HG02870 (cell line): Measurements from ENCODE around the gene DAAM1.

ENCODE experiments used
- ATAC-seq: cut with Tn5 transposase; IDR thresholded peaks from one replicate; pipeline ENCODE4 v1.9.1; 2021; ENCODE audit warnings: mild to moderate bottlenecking, moderate library complexity; ENCODE audit not compliant: unreplicated experiment

Gene DAAM1

DNA sequence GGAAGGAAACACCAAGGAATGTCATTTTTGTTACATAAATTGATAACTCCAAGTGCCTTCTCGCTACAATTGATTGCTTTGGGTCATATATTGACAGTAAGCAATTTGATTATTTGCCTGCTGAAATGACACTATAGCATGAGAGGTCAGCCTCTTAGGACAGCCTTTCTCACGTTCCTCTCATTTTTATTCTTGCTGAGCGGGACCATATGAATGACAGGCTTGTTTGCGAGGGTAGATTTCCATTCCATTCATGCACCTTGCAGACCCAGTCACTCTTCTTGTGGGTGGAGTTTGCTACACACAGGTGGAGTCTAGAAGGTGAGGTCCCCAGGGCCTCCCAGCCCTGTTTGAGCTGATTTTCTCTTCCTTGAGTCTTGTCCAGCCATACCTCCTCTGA, 27.3 kb downstream of the DAAM1 start:
- no peak for ATAC-seq

DNA sequence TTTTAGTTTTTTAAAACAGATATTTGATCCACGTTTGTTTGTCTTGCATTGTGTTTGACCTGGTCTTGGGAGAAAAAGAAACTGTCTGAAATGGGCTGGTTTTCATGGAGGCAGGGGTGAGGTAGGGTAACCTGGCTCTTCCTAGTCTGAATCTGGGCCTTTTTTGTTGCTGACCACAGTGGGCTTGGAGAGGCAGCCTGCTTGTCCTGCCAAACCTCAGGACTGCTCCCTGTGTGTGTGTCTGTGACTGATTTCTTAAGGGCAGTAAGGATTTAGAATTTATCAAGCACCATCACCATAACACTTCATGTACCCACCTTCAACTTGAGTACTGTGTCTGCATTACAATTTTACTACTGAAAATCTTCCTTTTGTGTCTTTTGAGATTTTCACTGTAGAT, 28.5 kb downstream of the DAAM1 start:
- ATAC-seq, result no peak

DNA sequence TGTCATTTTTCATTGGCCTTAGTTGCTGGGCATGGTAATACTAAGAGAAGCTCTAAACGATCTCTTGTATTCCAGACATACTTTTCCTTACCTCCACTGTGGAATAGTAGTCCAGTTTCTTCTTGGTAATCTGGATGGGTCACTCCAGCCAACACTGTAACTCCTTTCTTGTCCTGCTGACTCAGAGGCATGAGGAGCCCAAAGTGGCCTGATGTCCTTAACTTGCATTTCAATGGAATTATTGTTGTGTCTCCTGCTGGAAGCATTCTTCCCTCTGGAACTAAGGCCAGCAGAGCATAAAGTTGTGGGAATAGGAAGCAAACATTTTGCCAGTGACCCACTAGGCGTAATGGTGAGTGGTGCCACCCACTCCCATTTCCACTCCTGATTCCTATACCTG, 33.1 kb downstream of the DAAM1 start:
- no peak for ATAC-seq

DNA sequence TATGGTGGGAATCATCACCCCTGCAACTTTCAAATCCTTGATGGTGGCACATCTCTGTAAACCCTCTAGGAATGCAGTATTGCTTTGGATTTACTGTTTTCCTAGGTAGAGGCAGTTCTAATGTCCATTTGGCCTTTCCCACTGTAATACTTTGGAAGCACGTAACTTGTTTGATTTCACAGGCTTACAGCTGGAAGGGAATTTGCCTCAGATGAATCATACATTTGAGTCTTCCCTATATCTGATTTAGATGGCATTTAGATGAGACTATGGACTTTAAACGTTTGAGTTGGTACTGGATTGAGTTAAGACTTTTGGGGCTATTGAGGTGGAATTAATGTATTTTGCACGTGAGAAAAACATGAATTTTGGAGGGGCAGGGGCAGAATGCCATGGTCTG, 35.9 kb downstream of the DAAM1 start:
- no peak for ATAC-seq

- ATAC-seq, result no peak
Measured at GRCh38 chr14:59225281-59225680, 36.8 kb downstream of the DAAM1 start.

GRCh38 chr14:59228421-59228820, 40.0 kb downstream of the DAAM1 start:
- ATAC-seq, result no peak

DNA sequence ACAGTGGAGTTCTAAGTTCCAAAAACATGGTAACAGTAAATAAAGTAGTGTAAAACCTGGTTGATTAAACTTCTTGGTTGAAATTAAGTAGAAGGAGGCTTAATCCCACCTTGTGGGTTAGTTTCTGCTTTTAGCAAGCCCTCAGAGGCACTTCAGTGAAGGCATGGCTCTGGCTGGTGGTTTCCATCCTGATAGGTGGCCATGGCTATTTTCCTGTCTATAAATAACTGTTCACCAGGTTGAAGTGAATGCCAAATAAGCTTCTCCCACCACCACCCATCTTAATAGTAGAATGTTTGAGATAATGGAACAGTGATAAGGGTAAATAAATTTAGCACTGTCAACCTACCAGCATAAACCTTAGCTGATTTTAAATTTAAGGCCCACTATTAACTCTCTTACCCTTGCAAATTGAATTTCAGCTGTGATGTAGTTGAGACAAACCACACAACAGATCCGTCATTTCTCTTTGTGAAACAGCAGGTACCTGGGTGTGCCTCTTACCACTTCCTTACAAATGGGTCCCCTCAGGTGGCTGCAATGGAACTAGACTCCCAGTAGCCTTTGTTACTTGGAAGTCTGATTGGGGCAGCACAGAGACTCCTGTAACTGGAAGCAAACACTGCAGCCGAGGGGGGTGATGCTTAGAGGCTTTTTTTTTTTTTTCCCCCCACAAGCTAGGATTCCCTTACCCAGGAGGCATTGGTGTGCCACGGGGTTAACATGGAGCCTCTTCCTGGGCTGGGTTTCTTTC, 41.4 kb downstream of the DAAM1 start:
- ATAC-seq, result no peak

GRCh38 chr14:59236195-59236594, 47.7 kb downstream of the DAAM1 start:
- ATAC-seq, result no peak

DNA sequence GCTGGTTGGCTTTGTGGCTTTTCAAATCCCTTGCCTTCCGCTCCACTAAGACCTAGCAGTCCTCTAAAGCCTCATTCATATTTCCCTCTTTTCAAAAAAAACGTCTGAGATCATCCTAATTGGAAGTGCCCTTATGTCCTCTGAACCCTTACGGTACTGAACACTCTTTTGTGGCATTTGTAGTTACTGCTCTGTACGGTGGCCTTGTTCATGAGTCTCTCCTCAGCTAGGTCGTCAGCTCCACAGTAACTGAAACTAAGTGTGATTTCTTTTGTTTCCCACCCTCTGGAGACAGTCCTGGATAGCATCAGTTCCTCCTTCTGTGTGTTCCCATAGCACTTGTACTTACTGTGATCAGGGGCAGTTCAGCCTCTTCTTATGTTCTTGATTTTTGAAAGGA, 49.7 kb downstream of the DAAM1 start:
- ATAC-seq, result no peak

DNA sequence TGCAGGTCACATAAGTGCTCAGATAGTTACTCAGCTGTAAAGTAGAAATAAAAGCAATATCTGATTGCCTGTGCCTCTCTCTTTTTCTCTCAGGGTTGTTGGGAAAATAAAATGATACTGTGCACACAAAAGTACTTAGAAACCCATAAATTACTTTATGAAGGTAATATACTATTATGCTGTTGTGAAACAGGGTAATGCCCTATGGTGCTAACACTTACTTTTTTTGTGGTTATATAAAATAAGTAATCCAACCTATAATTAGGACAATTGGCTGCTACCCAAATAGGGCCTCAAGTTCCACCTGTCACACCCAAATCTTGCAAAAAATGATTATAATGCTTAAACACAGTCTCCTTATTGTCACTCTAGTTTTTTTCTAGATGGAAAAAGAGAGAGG, 50.6 kb downstream of the DAAM1 start:
- no peak for ATAC-seq

DNA sequence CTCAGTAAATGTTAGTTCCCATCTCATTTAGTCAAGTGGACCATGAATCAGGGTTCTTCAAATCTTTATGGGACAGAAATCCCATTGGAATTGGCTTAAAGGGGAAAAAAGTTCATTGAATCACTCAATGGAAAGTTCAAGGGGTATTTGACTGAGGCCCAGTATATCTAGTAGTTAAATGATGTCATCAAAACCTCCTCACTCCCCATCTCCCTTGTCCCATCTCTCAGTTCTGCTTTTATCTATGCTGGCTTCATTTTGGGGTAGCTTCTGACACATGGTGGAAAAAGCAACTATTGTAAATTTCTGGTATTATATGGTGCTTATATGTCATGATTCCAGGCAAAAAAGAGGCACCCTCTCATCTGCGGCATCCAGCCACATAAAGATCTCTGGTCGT, 51.9 kb downstream of the DAAM1 start:
- ATAC-seq, result peak; percentile 96

DNA sequence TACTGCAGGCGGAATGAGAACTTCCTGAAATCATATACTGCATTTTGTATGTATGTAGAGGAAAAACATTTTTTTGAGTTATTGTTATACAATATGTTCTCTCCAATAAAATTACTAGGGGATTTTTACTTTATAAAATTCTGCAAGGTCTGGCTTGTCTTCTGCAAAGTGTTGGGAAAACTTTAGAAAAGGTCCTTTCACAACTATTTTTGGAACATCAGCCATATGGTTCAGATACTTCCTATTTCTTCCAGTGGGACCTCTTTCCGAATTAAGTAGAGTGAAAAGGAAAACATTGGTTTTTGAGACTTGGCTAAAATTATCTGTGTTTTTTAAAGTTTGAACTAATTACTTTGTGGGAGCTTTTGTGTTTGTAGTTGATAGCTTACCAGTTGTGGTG, 52.7 kb downstream of the DAAM1 start:
- ATAC-seq, result no peak

- no peak for ATAC-seq
Measured at GRCh38 chr14:59243174-59243573, 54.7 kb downstream of the DAAM1 start.

- ATAC-seq, result no peak
Measured at GRCh38 chr14:59244581-59244980, 56.1 kb downstream of the DAAM1 start.

- ATAC-seq, result peak; percentile 85
Measured at GRCh38 chr14:59245809-59246295, 57.4 kb downstream of the DAAM1 start.

DNA sequence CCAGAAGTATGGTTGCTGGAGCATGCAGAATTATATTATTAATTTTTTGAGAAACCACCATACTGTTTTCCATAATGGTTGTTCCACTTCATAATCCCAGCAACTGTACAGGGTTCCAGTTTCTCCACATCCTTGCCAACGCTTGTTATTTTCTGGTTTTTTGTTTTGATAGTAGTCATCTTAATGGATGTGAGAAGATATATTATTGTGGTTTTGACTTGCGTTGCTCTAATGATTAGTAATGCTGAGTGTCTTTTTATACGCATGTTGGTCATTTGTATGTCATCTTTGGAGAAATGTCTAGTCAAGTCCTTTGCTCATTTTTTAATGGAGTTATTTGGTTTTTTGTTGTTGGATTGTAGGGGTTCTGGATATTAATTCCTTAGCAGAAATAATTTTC, 58.1 kb downstream of the DAAM1 start:
- ATAC-seq, result no peak

- no peak for ATAC-seq
Measured at GRCh38 chr14:59247801-59248584, 59.5 kb downstream of the DAAM1 start.

GRCh38 chr14:59249029-59249428, 60.6 kb downstream of the DAAM1 start:
- ATAC-seq, result no peak

DNA sequence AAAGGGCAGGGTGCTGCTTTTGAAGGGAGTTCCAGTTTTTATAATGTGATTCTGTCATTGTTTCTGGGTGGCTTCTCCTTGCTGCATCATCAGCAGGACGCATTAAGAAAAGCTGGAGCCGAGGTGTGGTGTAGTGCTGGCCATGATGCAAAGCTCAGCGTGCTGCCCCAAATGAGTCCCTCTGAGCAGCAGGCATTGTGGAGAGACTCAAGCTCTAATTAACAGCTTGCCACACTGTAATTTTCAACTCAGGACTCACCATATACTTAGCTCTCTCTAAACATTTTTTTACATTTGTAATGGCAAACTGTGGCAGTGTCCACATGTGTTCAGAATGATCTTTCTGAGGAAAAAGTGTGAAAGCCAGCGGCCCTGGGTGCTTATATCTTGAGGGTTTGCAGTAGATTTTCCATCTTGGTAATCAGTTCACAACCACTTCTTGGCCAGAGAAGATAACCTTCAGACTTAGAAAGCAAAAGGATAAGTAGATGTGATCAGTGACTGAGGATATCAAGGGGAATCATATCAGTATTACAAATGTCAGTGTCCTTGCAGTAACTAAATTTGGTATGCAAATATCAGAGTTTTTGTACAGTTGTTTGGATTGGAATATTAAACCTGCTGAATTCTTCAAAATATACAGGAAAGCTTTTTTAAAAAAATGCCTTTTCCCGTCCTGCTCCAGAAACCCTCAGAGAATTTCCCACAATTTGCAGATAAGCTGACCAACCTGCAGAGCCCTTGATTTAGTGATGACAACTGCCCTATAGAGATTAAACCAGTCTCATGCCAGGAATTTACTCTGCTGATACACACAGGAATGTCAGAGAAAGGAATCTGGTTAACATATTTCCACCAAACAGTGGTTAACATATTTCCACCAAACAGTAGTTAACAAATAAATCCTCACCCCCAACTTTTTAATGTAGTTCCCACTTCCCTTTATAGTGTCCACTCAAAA, 63.6 kb downstream of the DAAM1 start:
- no peak for ATAC-seq

GRCh38 chr14:59252772-59253500, 64.5 kb downstream of the DAAM1 start:
- ATAC-seq, result no peak
